Endothelial cell of umbilical vein (primary cell): Measurements from ENCODE around the gene SORCS2. TPM values are rescaled to one million over a fixed set of nuclear protein-coding genes. Genes with fewer than 3 reads are reported as not detected.

Experiments used
- BruUV-seq: library from RNA; stranded (reverse); fragments of 400-500 nt; replicated peaks from 2 replicates; lab custom pipeline; 2021; lab: Mats Ljungman, UMichigan
- CTCF ChIA-PET: fragments of 300-600, 350-600 bp; sonication (Branson Sonifier 250); formaldehyde crosslinking; loops from one replicate; lab custom pipeline; 2021; ENCODE audit warnings: antibody characterized with exemption, inconsistent platforms; lab: Charles Lee
- POLR2A ChIA-PET: fragments of 300-600, 350-600 bp; sonication (Branson Sonifier 250); formaldehyde crosslinking; loops from one replicate; lab custom pipeline; 2021; ENCODE audit warnings: antibody characterized with exemption, inconsistent platforms; lab: Charles Lee
- DNase-seq: peaks from one replicate; pipeline ENCODE4 v3.0.0-alpha.2; 2011; ENCODE audit warnings: low read depth, low spot score
- FAIRE-seq: peaks from 2 replicates; lab custom pipeline; 2011; peaks lifted over from hg19 to GRCh38; lab: Jason Lieb, UNC
- H2AFZ ChIP-seq: 2 replicates; pipeline ENCODE4 v1.6.0; 2012; ENCODE audit warnings: low read depth, low read length, control low read depth, inconsistent platforms
- H3K27ac ChIP-seq: 2 replicates; pipeline ENCODE4 v1.5.1; 2011; ENCODE audit warnings: low read depth, mild to moderate bottlenecking, control low read depth, low read length, moderate library complexity; ENCODE audit not compliant: insufficient read depth
- H3K27me3 ChIP-seq, 2 experiments: 2 replicates each; pipeline versions ENCODE4 v1.6.0 to v1.6.1; 2011; ENCODE audit warnings: low read length in 2 of 2, mixed read lengths in 1 of 2; ENCODE audit not compliant: control insufficient read depth in 2 of 2, insufficient read depth in 2 of 2
- H3K36me3 ChIP-seq, 2 experiments: 2 replicates in 1 of 2; 3 replicates in 1 of 2; pipeline ENCODE4 v1.5.1; 2011; ENCODE audit warnings: low read length in 2 of 2, mild to moderate bottlenecking in 1 of 2, moderate library complexity in 1 of 2; ENCODE audit not compliant: control insufficient read depth in 2 of 2, insufficient read depth in 2 of 2; ENCODE audit errors: extremely low read depth in 1 of 2
- H3K4me1 ChIP-seq: 3 replicates; pipeline ENCODE4 v1.5.1; 2011; ENCODE audit warnings: mild to moderate bottlenecking, low read length; ENCODE audit not compliant: control insufficient read depth, insufficient read depth; ENCODE audit errors: extremely low read depth
- H3K4me2 ChIP-seq: 2 replicates; pipeline ENCODE4 v1.6.1; 2011; ENCODE audit warnings: low read length, control low read depth, mixed read lengths; ENCODE audit not compliant: insufficient read depth
- H3K4me3 ChIP-seq, 3 experiments: fragments of 200-600 bp in 1 of 3; sonication (generic), shearing (Covaris generic) in 1 of 3; replicated peaks in 1 of 3; 2 replicates each; pipeline ENCODE4 v1.5.1; 2011 to 2016; ENCODE audit warnings: control low read depth in 3 of 3, low read length in 3 of 3, mild to moderate bottlenecking in 2 of 3, inconsistent platforms in 1 of 3, low read depth in 1 of 3, moderate library complexity in 1 of 3; ENCODE audit not compliant: insufficient read depth in 1 of 3
- H3K79me2 ChIP-seq: 2 replicates; pipeline ENCODE4 v1.6.0; 2012; ENCODE audit warnings: low read length, inconsistent platforms; ENCODE audit not compliant: control insufficient read depth, insufficient read depth
- H3K9ac ChIP-seq: replicated peaks from 2 replicates; pipeline ENCODE3; 2011; ENCODE audit warnings: low read length, control low read depth; ENCODE audit not compliant: insufficient read depth; ENCODE audit errors: extremely low read depth
- H3K9me1 ChIP-seq: replicated peaks from 3 replicates; pipeline ENCODE4 v1.6.0; 2011; ENCODE audit warnings: mild to moderate bottlenecking, low read length; ENCODE audit not compliant: control insufficient read depth, insufficient read depth; ENCODE audit errors: extremely low read depth
- H3K9me3 ChIP-seq: replicated peaks from 2 replicates; pipeline ENCODE4 v1.5.1; 2012; ENCODE audit warnings: low read length, inconsistent platforms; ENCODE audit not compliant: control insufficient read depth, insufficient read depth
- H4K20me1 ChIP-seq: replicated peaks from 2 replicates; pipeline ENCODE3; 2011; ENCODE audit warnings: mild to moderate bottlenecking, low read length; ENCODE audit not compliant: control insufficient read depth, insufficient read depth; ENCODE audit errors: extremely low read depth
- EZH2 ChIP-seq: IDR thresholded peaks from 2 replicates; pipeline ENCODE4 v1.6.1; 2012; ENCODE audit warnings: borderline replicate concordance, low read depth, mild to moderate bottlenecking, moderate library complexity, low read length, inconsistent platforms; ENCODE audit not compliant: severe bottlenecking
- FOS ChIP-seq: IDR thresholded peaks from 2 replicates; pipeline ENCODE4 v1.6.1; 2011; ENCODE audit warnings: mild to moderate bottlenecking, low read length, moderate library complexity, borderline replicate concordance; ENCODE audit not compliant: insufficient read depth
- GATA2 ChIP-seq: IDR thresholded peaks from 2 replicates; pipeline ENCODE4 v1.7.0; 2011; ENCODE audit warnings: low read depth, mild to moderate bottlenecking, moderate library complexity, mixed read lengths, low read length; ENCODE audit not compliant: insufficient read length, insufficient read depth
- JUN ChIP-seq: IDR thresholded peaks from 2 replicates; pipeline ENCODE4 v1.6.1; 2011; ENCODE audit warnings: borderline replicate concordance, low read depth; ENCODE audit not compliant: insufficient read length, insufficient read depth
- MYC ChIP-seq: IDR thresholded peaks from one replicate; pipeline ENCODE4 v1.6.1; 2011; ENCODE audit warnings: mild to moderate bottlenecking, low read depth, low read length
- POLR2A ChIP-seq: IDR thresholded peaks from 2 replicates; pipeline ENCODE4 v1.6.1; 2012; ENCODE audit warnings: low read depth, mild to moderate bottlenecking, control low read depth, low read length
- POLR2AphosphoS5 ChIP-seq: IDR thresholded peaks from 2 replicates; pipeline ENCODE4 v1.6.1; 2012; ENCODE audit warnings: low read depth, mild to moderate bottlenecking, control low read depth, low read length, moderate library complexity; ENCODE audit not compliant: insufficient read depth
- dilution Hi-C: fragments of 300-500 bp; cut with MboI; formaldehyde crosslinking; loops from one replicate; pipeline ENCODE4 v1.15.0; 2019; ENCODE audit warnings: low sequenced_read_pairs; ENCODE audit not compliant: extremely low pct_ligation_motif_present
- intact Hi-C: fragments of 100-400 bp; cut with micrococcal nuclease; formaldehyde crosslinking; loops from one replicate; pipeline ENCODE4 v1.10.0; 2022
- polyA plus RNA-seq, 4 experiments: library from polyadenylated mRNA; depleted of rRNA in 3 of 4; stranded (reverse) in 3 of 4; unstranded in 1 of 4; fragments of >200 nt; gene quantifications; 2 replicates each; pipeline versions ENCODE4 v1.2.1 to v1.2.3, GENCODE V29; 2011 to 2012; ENCODE audit warnings: missing spikeins in 1 of 4
- total RNA-seq: library from RNA; stranded (reverse); gene quantifications from 2 replicates; pipeline ENCODE4 v1.2.3, GENCODE V29; 2021
- TF ChIP-seq, protein P1 (sequence below), 2 donors: IDR thresholded peaks; 1 replicate in 1 of 2; 2 replicates in 1 of 2; pipeline ENCODE4 v1.5.1; 2011; ENCODE audit warnings: low read length in 2 of 2, mild to moderate bottlenecking in 2 of 2, moderate library complexity in 2 of 2, control low read depth in 1 of 2, inconsistent platforms in 1 of 2, low read depth in 1 of 2; ENCODE audit not compliant: insufficient read depth in 1 of 2; ENCODE audit errors: extremely low read depth in 1 of 2
- TF ChIP-seq, protein P2 (sequence below): IDR thresholded peaks from 2 replicates; pipeline ENCODE4 v1.6.1; 2011; ENCODE audit not compliant: insufficient read depth, insufficient read length

SORCS2 gene
- total and polyA plus RNA-seq, 2 donors (not counting 3 experiments of a cell fraction or from before 2014, with no cell fraction given), result not detected

DNA sequence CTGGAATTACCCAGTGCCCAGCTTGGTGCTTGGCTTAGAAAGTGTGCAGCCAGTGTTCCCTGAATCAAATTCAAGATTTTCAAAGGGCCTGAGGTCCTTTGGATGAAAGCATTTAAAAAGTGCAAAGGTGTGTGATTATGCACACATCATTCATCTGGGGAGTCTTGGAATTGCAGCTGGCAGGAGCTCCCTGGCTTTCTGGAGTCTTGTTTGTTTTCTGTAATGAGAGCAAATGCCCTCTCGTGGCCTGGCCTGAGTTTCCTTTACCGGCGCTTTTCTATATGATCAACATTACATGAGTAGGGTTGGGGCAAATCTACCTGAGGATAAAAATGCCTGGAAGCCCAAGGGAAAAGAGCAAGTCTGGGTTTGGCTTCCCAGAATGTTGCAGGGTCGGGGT, 24.6 kb upstream of the SORCS2 start:
- FAIRE-seq, result no peak
- Histone ChIP-seq H3K4me3 (no peak overlapping the region), H3K9me1 (no peaks in the 10 kb centered on the region), H3K9ac (no peak overlapping the region), H3K79me2 (no peaks in the 10 kb centered on the region), H3K4me2 (no peak overlapping the region), H3K27ac (no peak overlapping the region), H3K36me3 (no peaks in the 10 kb centered on the region), H3K4me1 (no peaks in the 10 kb centered on the region), H3K9me3 (no peaks in the 10 kb centered on the region), H2AFZ (no peak overlapping the region), H3K27me3 (peaks cover 0 to 5% of the 10 kb centered on the region in 2 experiments), H4K20me1 (no peaks in the 10 kb centered on the region)
- POLR2A ChIA-PET, result no interaction called here
- no peak for TF ChIP-seq JUN
- TF ChIP-seq, protein P1, sequence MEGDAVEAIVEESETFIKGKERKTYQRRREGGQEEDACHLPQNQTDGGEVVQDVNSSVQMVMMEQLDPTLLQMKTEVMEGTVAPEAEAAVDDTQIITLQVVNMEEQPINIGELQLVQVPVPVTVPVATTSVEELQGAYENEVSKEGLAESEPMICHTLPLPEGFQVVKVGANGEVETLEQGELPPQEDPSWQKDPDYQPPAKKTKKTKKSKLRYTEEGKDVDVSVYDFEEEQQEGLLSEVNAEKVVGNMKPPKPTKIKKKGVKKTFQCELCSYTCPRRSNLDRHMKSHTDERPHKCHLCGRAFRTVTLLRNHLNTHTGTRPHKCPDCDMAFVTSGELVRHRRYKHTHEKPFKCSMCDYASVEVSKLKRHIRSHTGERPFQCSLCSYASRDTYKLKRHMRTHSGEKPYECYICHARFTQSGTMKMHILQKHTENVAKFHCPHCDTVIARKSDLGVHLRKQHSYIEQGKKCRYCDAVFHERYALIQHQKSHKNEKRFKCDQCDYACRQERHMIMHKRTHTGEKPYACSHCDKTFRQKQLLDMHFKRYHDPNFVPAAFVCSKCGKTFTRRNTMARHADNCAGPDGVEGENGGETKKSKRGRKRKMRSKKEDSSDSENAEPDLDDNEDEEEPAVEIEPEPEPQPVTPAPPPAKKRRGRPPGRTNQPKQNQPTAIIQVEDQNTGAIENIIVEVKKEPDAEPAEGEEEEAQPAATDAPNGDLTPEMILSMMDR (IDR thresholded peaks at IDR 0.05; ENCODE audit: extremely low read depth in 1 of 2, insufficient read depth in 1 of 2, low read depth in 1 of 2, low read length in 2 of 2), result no peak
- no peak for TF ChIP-seq GATA2
- TF ChIP-seq, protein P2, sequence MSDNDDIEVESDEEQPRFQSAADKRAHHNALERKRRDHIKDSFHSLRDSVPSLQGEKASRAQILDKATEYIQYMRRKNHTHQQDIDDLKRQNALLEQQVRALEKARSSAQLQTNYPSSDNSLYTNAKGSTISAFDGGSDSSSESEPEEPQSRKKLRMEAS, result no peak
- TF ChIP-seq EZH2, result no peak
- TF ChIP-seq MYC, result no peak
- no peak for TF ChIP-seq FOS
- TF ChIP-seq POLR2AphosphoS5, result no peak
- no peak for TF ChIP-seq POLR2A
- intact Hi-C loops, result no loop called here
- no peak for DNase-seq
- CTCF ChIA-PET, result no interaction called here
- dilution Hi-C loops, result no loop called here
- BruUV-seq, result no TSS peak
